Mammary epithelial cell (primary cell): ENCODE measurements around the gene TIMM8B.

Experiments
- CTCF ChIP-seq, 2 donors: IDR thresholded peaks in 1 of 2; conservative IDR thresholded peaks in 1 of 2; 2 replicates each; pipeline ENCODE4 v1.5.1; 2011 to 2012; ENCODE audit warnings: inconsistent platforms in 2 of 2, low read length in 2 of 2, mild to moderate bottlenecking in 2 of 2, control low read depth in 1 of 2, low read depth in 1 of 2; ENCODE audit not compliant: insufficient read depth in 1 of 2; ENCODE audit errors: extremely low read depth in 1 of 2
- EZH2 ChIP-seq: IDR thresholded peaks from 2 replicates; pipeline ENCODE4 v1.6.1; 2012; ENCODE audit warnings: low read length, inconsistent platforms, borderline replicate concordance

- TF ChIP-seq CTCF (conservative IDR thresholded peaks at IDR 0.05 in 1 of 2, IDR thresholded peaks at IDR 0.05 in 1 of 2; ENCODE audit: extremely low read depth in 1 of 2, insufficient read depth in 1 of 2, low read depth in 1 of 2, low read length in 2 of 2) (no peak), EZH2 (no peak)
Measured at GRCh38 chr11:112085822-112086421, 634 bp downstream of the TIMM8B start.
